ENCODE data around the gene ARPC1B.

DNA sequence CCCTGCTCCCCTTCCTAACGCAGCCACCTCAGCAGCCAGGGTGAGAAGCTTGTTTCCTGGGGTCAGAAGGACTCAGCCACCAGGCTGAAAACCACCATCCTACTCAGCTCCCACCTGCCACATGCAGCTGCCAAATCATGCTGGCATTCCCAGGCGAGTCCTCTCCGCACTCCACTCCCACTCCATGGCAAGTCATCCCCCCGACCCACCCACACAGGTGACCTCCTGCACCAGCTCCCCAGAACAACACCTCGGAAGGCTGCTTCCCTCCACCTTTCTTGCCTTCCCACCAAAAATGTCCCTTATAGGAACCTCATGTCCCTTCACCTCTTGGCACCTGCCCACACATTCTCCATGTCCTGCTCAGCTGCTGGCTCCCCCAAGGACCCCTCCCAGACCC is 29.2 kb downstream of the ARPC1B start:
- TF ChIP-seq, protein P1, sequence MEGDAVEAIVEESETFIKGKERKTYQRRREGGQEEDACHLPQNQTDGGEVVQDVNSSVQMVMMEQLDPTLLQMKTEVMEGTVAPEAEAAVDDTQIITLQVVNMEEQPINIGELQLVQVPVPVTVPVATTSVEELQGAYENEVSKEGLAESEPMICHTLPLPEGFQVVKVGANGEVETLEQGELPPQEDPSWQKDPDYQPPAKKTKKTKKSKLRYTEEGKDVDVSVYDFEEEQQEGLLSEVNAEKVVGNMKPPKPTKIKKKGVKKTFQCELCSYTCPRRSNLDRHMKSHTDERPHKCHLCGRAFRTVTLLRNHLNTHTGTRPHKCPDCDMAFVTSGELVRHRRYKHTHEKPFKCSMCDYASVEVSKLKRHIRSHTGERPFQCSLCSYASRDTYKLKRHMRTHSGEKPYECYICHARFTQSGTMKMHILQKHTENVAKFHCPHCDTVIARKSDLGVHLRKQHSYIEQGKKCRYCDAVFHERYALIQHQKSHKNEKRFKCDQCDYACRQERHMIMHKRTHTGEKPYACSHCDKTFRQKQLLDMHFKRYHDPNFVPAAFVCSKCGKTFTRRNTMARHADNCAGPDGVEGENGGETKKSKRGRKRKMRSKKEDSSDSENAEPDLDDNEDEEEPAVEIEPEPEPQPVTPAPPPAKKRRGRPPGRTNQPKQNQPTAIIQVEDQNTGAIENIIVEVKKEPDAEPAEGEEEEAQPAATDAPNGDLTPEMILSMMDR (IDR thresholded peaks at IDR 0.05): no peak
- TF ChIP-seq POLR2AphosphoS5 (IDR thresholded peaks at IDR 0.05): no peak
- no peak for TF ChIP-seq POLR2A (IDR thresholded peaks at IDR 0.05)

All from prostate gland (tissue), 2 donors.